RWPE1 (cell line): ENCODE results near the gene POR.
"Not testable (repeated sequence)": the region's sequence is repeated elsewhere in the genome, so short reads cannot be mapped to it uniquely, and the experiment has no call there.

Source experiments
- CTCF ChIA-PET: fragments of 350-600 bp; sonication (Branson Sonifier 250); formaldehyde crosslinking; extraction: SDS; loops from one replicate; lab custom pipeline; 2021; lab: Yijun Ruan, JAX
- POLR2A ChIA-PET: fragments of 400-600 bp; formaldehyde crosslinking; extraction: SDS; loops from one replicate; lab custom pipeline; 2020; ENCODE audit warnings: antibody characterized with exemption; ENCODE audit not compliant: low non-redundant PET; lab: Yijun Ruan, JAX
- DNase-seq: peaks from one replicate; pipeline ENCODE4 v3.0.0; 2012; ENCODE audit warnings: low spot score
- H3K27ac ChIP-seq: fragments of 450-650 bp; 2 replicates; pipeline ENCODE4 v1.5.1; 2017
- CTCF ChIP-seq: fragments of 450-650 bp; conservative IDR thresholded peaks from 2 replicates; pipeline ENCODE4 v1.5.1; 2017; ENCODE audit warnings: low read depth, mild to moderate bottlenecking

Gene POR

DNA sequence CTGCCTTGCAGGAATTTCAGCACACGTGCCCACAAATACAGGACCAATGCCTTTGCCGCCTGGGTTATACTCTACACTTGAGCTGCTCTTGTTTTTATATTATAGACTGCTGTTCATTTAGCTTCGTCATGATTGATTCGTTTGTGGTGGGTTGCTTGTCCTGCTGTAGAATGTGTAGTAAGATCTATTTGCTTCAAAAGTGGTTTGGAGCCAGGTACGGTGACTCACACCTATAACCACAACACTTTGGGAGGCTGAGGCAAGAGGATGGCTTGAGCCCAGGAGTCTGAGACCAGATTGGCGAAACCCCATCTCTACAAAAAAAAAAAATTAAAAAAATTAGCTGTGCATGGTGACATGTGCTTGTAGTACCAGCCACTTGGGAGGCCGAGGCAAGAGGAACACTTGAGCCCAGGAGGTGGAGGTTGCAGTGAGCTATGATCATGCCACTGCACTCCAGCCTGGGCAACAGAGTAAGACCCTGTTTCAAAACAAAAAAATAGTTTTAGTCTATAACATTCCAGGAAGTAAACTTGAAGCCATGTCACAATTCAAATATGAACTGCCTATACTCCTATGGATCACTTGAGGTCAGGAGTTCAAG, 45.1 kb upstream of the POR start:
- DNase-seq = no peak
- TF ChIP-seq CTCF = no peak
- ChIA-PET CTCF (interaction anchor here (0.7 kb wide), 1 partner anchor 57 kb away, joined by 4 read pairs; no protein-coding TSS in a partner anchor), POLR2A (no interaction called here)
- H3K27ac ChIP-seq = no peak overlapping the region

- ChIA-PET CTCF (no interaction called here), POLR2A (no interaction called here)
- no peak for TF ChIP-seq CTCF
- no peak overlapping the region for H3K27ac ChIP-seq
- no peak for DNase-seq
Measured at GRCh38 chr7:75870557-75871161, 44.3 kb upstream of the POR start.

DNA sequence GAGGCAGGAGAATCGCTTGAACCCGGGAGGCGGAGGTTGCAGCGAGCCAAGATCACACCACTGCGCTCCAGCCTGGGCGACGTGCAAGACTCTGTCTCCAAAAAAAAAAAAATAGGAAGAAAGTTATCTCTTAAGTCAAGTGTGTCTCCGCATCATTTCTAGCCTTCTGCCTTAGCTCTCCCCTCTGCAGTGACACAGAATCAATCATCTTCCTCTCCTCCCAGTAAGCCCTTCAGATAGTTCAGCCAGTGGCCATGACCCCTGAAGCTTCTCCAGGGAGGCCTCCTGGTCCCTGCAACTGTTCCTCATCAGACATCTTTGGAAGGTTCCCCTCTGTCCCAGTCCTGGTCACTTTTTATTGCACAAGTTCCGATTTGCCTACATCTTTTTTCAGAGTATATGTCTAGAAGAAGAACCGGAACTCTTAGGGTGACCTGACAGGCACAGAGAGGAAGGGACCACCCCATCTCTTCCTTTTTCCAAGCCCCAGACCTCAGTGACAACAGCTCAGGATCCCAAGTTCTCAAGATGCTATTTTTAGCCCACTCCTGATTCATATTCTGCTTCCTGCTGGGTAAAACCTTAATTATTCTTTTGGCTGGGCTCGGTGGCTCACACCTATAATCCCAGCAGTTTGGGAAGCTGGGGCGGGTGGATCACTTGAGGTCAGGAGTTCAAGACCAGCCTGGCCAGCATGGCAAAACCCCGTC, 42.7 kb upstream of the POR start:
- ChIA-PET CTCF (interaction anchor here (0.6 to 0.7 kb wide), 2 partner anchors 125 to 148 kb away, joined by 3 read pairs; no protein-coding TSS in a partner anchor), POLR2A (no interaction called here)
- DNase-seq = no peak
- peak overlapping the region; percentile 4; the same call in 1 of the 2 replicates for H3K27ac ChIP-seq
- no peak for TF ChIP-seq CTCF

GRCh38 chr7:75874180-75874579, 40.8 kb upstream of the POR start:
- POLR2A ChIA-PET, H3K27ac ChIP-seq, DNase-seq: not testable (repeated sequence)
- CTCF ChIA-PET = interaction anchor here (2.4 kb wide), 1 partner anchor 8 kb away, joined by 13 read pairs; no protein-coding TSS in a partner anchor

- H3K27ac ChIP-seq = peak overlapping the region; percentile 64
- TF ChIP-seq CTCF = no peak
- CTCF ChIA-PET = interaction anchor here (0.6 to 2.4 kb wide), 2 partner anchors 9 to 113 kb away, joined by 6 to 13 read pairs; no protein-coding TSS in a partner anchor
- POLR2A ChIA-PET = interaction anchor here (0.6 kb wide), 1 partner anchor 27 kb away, joined by 3 read pairs; no protein-coding TSS in a partner anchor
- DNase-seq = no peak
Measured at GRCh38 chr7:75875113-75876080, 39.6 kb upstream of the POR start.

DNA sequence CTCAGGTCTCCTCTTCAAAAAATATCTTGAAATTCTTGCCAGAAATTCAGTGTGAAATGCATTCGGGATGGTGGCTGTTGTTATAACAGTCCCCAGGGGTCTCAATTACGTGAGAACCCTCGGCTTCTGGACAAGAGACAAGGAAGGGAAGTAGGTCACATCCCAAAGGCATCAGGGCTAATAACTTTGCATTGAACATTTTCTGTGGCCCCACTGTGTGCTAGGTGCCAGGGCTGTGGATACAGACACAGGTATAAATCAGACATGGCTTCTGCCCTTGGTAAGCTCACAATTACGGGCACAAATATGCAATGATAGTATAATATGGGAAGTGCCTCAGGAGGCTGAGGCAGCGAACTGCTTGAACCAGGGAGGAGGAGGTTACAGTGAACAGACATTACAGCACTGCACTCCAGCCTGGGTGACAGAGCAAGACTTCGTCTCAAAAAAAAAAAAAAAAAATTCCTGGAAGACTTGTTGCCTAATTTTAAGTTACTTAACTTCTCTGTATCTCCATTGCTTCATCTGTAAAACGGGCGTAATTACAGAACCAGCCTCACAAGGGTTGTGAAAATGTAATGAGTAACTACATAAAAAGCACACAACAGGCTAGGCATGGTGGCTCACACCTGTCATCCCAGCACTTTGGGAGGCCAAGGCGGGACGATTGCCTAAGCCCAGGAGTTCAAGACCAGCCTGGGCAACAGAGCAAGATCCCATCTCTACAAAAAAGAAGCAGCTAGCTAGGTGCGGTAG, 38.7 kb upstream of the POR start:
- peak overlapping the region; percentile 64 for H3K27ac ChIP-seq
- no peak for TF ChIP-seq CTCF
- CTCF ChIA-PET = interaction anchor here (2.4 kb wide), 1 partner anchor 10 kb away, joined by 13 read pairs; no protein-coding TSS in a partner anchor
- no peak for DNase-seq
- POLR2A ChIA-PET = no interaction called here
